ENCODE measurements around the gene SPOCK1.
"Not testable (repeated sequence)": the region's sequence is repeated elsewhere in the genome, so short reads cannot be mapped to it uniquely, and the experiment has no call there.

SPOCK1 gene

DNA sequence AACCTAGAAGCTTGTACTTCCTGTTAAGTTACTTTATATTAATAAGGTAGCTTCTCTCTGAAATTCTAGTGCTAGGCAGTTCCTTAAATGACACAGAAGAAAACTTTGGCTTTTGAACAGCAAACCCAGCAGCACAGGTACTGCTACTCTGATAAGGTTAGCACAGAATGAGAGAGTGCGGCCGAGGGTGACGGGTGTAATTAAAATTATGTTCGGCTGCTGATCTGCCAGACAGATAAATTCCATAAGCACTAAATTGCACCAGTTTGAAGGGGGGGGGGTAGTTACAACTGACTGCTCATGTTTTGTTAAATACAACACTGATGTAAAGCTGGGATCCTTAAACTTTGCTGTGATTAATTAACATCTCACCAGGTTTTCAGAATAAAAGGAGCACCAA is 475.1 kb downstream of the SPOCK1 start:
- no peak for DNase-seq (ENCODE audit: low read depth in 2 of 2)

- DNase-seq (ENCODE audit: low read depth in 2 of 2), result no peak
Measured at GRCh38 chr5:137023371-137023770, 475.8 kb downstream of the SPOCK1 start.

- no peak for DNase-seq (ENCODE audit: low read depth in 2 of 2)
Measured at GRCh38 chr5:137022725-137023124, 476.4 kb downstream of the SPOCK1 start.

GRCh38 chr5:137022043-137022442 is 477.1 kb downstream of the SPOCK1 start:
- no peak for DNase-seq (ENCODE audit: low read depth in 2 of 2)

GRCh38 chr5:137019229-137019628 is 479.9 kb downstream of the SPOCK1 start:
- no peak for DNase-seq (ENCODE audit: low read depth in 2 of 2)

DNA sequence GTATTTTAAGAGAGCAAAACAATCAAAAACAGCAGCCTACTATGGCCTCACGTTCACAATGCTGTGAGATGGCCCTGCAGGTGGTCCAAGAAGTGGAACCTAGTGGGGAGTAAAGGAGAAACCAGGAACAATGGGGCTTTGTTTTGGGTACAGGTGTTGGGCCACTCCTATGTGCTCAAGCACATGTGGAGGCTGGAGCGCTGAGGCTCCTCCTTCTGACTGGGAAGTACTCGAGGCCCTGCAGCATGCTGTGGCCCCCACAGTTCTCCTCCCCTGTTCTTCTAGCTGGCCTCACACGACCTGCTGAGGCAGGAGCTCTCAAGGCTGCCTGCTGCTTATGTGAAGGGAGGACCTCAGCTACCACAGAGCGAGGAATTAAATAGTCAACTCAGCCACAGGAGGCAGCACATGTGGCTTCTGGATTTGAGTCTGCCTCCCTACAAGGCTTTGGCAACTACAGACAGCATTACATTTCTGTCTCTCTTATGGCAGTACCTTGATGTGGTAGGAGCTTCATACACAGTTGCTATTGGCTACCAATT is 482.3 kb downstream of the SPOCK1 start:
- DNase-seq (ENCODE audit: low read depth in 2 of 2), result no peak

GRCh38 chr5:137015540-137016116 is 483.5 kb downstream of the SPOCK1 start:
- no peak for DNase-seq (ENCODE audit: low read depth in 2 of 2)

GRCh38 chr5:137014731-137015130 is 484.4 kb downstream of the SPOCK1 start:
- DNase-seq (ENCODE audit: low read depth in 2 of 2), result no peak

DNA sequence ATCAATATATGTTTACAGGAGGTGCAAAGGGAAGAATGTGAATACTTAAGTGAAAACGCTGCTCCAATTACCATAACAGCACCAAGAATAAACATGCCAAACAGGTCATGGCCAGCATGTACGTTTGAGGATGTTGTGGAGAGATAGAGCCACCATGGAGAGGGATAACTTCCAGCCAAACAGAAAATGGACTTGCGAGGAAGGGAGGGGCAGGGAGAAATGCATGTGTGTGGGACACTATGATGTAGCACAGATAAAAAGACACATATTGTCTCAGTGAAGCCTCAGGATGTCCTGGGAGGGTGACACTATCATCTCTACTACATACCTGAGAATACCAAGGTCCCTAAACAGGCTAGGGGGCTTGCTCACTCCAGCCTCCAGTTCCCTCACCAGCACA is 488.9 kb downstream of the SPOCK1 start:
- DNase-seq (ENCODE audit: low read depth in 2 of 2), result no peak

- no peak for DNase-seq (ENCODE audit: low read depth in 2 of 2)
Measured at GRCh38 chr5:137004279-137004678, 494.8 kb downstream of the SPOCK1 start.

DNA sequence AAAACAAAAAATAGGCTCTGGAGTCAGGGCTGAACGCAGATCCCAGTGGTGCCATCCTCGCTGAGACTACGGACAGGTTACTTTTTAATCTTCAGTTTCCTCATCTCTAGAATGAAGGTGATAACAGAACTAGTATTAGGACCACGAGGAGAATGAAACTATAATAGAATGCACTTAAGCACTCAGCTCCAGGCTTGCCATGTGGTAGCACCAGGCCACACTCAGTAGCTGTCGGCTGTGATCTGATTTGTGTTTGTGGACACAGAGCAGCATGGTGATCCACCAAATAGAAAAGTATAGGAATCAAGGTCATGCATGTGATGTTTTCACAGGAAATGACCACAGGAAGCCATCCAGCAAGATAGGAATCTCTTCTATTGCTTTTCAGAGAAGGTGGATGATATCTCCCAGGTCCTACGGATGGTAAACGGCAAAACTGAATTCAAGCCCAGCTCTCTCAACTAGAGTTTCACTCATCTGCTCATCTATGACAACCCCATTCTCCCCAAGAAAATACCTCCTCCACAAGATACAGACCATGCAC is 498.0 kb downstream of the SPOCK1 start:
- no peak for DNase-seq (ENCODE audit: low read depth in 2 of 2)

GRCh38 chr5:136999787-137000186 is 499.3 kb downstream of the SPOCK1 start:
- no peak for DNase-seq (ENCODE audit: low read depth in 2 of 2)

DNA sequence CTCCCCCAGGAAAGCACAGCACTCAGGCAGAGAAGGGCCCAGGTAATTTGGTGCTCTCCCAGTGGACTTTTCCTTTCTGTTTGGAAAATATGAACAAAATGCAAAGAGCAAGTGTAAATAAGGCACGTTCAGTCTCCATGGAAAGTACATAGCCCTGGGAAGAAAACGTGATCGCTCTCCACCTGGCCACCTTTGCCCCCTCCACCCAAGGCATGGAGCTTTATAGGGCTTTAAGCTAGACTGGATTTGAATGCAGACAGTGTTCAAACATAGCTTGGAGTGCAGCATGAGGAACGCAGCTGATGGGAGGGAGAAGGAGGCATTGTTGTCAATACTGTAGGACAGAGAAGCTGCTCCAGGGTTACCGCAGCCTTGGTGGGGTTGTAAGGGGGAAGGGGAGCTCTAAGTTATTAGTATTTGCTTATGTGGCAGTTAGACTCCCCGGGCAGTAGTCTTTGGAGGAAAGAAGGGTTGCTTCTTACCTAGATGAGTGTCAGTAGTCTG is 500.2 kb downstream of the SPOCK1 start:
- no peak for DNase-seq (ENCODE audit: low read depth in 2 of 2)

DNA sequence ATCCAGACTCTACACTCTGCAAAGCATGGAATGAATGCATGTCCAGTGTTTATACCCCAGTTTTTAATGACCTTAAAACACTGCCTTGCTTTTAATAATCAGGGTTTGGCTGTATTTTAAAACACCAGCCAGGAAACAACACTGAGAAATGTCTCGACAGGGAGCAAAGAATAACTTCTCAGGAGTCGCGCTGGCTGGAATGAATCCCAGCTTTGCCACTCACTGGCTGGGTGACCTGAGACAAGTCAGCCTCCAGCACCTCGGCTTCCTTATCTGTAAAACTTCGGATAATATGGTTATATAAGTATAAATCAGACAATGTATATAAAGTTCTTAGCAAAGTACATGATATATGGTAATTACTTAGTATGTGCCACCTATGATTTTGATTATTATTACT is 505.0 kb downstream of the SPOCK1 start:
- DNase-seq (ENCODE audit: low read depth in 2 of 2), result no peak

DNA sequence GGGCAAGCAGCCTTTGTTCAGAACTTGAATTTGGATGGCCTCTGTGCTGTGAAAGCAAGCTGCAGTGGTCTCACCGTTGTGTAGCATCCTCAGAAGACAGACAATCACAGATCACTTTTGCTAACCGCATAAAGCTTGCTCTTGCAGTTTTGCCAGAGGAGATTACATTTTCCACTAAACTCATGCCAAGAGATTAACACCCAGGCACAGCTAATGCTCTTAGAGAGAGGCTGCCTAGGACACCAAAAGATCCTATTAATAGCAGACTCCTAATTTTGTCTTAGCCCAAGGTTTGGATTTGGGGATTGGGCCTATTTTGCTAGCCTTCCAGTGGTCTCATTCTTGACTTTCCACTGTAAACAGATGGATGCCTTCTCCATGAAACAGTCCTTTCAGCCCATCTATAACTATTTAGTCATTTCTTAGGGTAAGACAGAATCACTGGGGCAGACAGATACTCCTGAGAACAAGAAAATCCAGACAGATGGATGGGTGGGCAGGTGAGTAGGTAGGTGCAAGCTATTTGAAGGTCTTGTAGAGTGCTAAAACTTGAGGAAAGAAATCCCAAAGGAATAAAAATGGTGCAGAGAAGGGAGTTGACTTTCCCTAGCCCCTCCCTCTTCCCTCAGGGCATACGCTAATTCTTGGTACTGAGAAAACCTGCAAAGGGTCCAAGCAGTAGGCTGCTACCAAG is 506.2 kb downstream of the SPOCK1 start:
- DNase-seq (ENCODE audit: low read depth in 2 of 2), result no peak

- DNase-seq (ENCODE audit: low read depth in 2 of 2), result no peak
Measured at GRCh38 chr5:136985785-136986475, 513.2 kb downstream of the SPOCK1 start.

DNA sequence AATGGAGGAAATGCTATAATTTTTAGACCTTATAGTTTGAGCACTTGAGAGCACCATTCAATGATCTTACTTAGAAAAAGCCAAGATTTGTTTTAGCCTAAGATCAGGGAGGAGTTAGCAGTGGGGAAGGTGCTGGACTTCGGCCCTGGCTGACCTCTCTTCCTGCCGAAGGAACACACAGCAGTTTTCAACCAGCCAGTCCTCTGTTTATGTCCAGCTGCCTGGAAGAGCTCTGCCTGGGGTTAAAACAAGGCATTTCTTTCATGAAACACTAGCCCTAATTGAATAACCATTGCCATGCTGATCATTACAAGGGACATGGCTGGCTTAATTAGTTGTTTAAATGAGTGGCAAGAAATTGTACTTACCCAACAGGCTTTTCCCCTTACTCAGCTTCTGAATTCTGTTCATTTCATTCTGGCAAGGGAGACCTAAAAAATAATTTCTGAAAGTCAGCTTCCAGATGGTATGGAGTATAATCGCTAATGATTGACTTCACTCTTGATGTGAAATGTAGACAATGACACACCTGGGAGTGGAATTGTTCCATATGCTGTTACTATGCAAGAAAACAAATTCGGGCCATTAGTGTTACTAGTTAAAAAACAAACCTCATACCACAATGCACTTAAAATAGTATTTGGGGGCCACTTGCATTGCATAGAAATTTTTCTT is 514.2 kb downstream of the SPOCK1 start:
- DNase-seq (ENCODE audit: low read depth in 2 of 2), result no peak

- no peak for DNase-seq (ENCODE audit: low read depth in 2 of 2)
Measured at GRCh38 chr5:136981936-136982335, 517.2 kb downstream of the SPOCK1 start.

DNA sequence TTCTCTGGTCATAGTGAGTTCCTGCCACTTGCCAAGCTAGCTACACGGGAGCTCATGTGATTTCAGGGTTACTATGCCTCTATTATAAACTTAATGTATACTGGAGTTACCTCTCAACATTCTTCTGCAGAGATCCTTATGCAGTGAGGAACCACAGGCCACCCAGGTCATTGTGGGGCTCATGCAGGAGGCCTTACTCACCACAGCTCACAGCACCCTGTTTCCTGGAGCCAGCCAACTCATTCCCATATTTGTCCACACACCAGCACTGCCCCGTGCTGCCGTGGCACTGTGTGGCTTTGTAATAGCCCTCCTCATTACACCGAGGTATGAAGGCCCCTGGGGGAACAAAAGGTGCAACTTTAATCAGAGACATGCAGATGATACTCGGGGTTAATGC is 520.0 kb downstream of the SPOCK1 start:
- DNase-seq (ENCODE audit: low read depth in 2 of 2), result no peak

DNA sequence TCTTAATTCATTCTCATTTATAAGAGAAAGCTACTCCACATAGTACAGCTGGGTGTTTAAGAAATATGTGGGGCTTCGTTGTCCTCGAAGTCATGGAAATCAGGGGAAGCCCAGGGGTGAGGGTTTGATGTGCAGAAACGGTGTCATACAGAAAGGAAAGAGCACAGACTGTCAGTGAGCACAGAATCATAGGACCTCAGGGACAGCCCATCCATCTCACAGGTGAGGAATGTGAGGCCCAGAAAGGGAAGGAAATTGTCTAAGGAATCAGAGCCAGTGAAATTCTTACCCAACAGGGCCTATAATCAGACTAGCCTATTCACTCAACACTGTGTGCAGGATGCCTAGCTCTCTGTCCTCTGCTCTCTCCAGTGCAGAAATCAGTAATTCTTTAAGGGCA is 535.6 kb downstream of the SPOCK1 start:
- no peak for DNase-seq (ENCODE audit: low read depth in 2 of 2)

GRCh38 chr5:136957428-136957827 is 541.7 kb downstream of the SPOCK1 start:
- no peak for DNase-seq (ENCODE audit: low read depth in 2 of 2)

- DNase-seq (ENCODE audit: low read depth in 2 of 2), result not testable (repeated sequence)
Measured at GRCh38 chr5:136954142-136954541, 545.0 kb downstream of the SPOCK1 start.

Measured in stimulated activated CD4-positive, alpha-beta T cell treated with anti-CD3 and anti-CD28 coated beads, Interleukin-1b, Interleukin-23, amount 100 ng/mL, for 4 hours (primary cell).